ENCODE measurements around the gene PPP1R15A. TPM values are rescaled to one million over a fixed set of nuclear protein-coding genes. Genes with fewer than 3 reads are reported as not detected.
A peak's percentile ranks its signal among the peaks of the same experiment; 100 is the strongest.
"Not testable (repeated sequence)": the region's sequence is repeated elsewhere in the genome, so short reads cannot be mapped to it uniquely, and the experiment has no call there.

PPP1R15A gene
- total RNA-seq, 1 donor from 2014 or later = 106 TPM

GRCh38 chr19:48899781-48900476, 27.7 kb downstream of the PPP1R15A start, which contains the start of gene NUCB1:
TSS of gene NUCB1 (plus strand) at chr19:48900312. CDS start at chr19:48900797, 485 bp downstream.
- Mint-ChIP-seq H3K27ac (ENCODE audit: unreplicated experiment) (peak within 1 kb of the TSS; percentile 92), H3K4me1 (ENCODE audit: low read depth) (peaks cover 26% of the 10 kb centered on the region), H3K9me3 (ENCODE audit: low read depth) (no peaks in the 10 kb centered on the region), H3K27me3 (ENCODE audit: low read depth) (no peaks in the 10 kb centered on the region), H3K4me3 (ENCODE audit: unreplicated experiment) (peak within 1 kb of the TSS; percentile 92), H3K36me3 (ENCODE audit: low read depth) (peaks cover 9% of the 10 kb centered on the region)
- DNase-seq (ENCODE audit: low spot score) = peak; percentile 98
- TF ChIP-seq CTCF (IDR thresholded peaks at IDR 0.05) = peak; percentile 67

GRCh38 chr19:48900477-48901406, 28.5 kb downstream of the PPP1R15A start:
- no peak for TF ChIP-seq CTCF (IDR thresholded peaks at IDR 0.05)
- no peak for DNase-seq (ENCODE audit: low spot score)
- Mint-ChIP-seq H3K4me1 (ENCODE audit: low read depth) (peaks cover 26% of the 10 kb centered on the region), H3K4me3 (ENCODE audit: unreplicated experiment) (peak overlapping the region; percentile 92), H3K27ac (ENCODE audit: unreplicated experiment) (peak overlapping the region; percentile 92), H3K36me3 (ENCODE audit: low read depth) (peaks cover 14% of the 10 kb centered on the region), H3K27me3 (ENCODE audit: low read depth) (no peaks in the 10 kb centered on the region), H3K9me3 (ENCODE audit: low read depth) (no peaks in the 10 kb centered on the region)

DNA sequence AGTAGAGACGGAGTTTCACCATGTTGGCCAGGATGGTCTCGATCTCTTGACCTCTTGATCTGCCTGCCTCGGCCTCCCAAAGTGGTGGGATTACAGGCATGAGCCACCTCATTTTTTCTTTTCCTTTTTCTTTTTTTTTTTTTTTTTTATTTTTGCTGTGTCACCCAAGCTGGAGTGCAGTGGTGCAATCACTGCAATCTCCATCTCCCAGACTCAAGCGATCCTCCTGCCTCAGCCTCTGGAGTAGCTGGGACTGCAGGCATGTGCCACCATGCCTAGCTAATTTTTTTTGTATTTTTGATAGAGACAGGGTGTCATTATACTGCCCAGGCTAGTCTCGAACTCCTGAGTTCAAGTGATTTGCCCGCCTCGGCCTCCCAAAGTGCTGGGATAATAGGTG, 30.1 kb downstream of the PPP1R15A start:
- not testable (repeated sequence) for H3K4me3 Mint-ChIP-seq (ENCODE audit: unreplicated experiment); DNase-seq (ENCODE audit: low spot score); H3K9me3 Mint-ChIP-seq (ENCODE audit: low read depth); H3K27me3 Mint-ChIP-seq (ENCODE audit: low read depth); H3K27ac Mint-ChIP-seq (ENCODE audit: unreplicated experiment)
- H3K4me1 Mint-ChIP-seq (ENCODE audit: low read depth) = peaks cover 26% of the 10 kb centered on the region
- peaks cover 20% of the 10 kb centered on the region for H3K36me3 Mint-ChIP-seq (ENCODE audit: low read depth)

GRCh38 chr19:48903788-48904187, 31.6 kb downstream of the PPP1R15A start:
- H3K4me1 Mint-ChIP-seq (ENCODE audit: low read depth) = peaks cover 26% of the 10 kb centered on the region
- H3K27me3 Mint-ChIP-seq (ENCODE audit: low read depth); H3K4me3 Mint-ChIP-seq (ENCODE audit: unreplicated experiment); H3K9me3 Mint-ChIP-seq (ENCODE audit: low read depth); H3K27ac Mint-ChIP-seq (ENCODE audit: unreplicated experiment); DNase-seq (ENCODE audit: low spot score): not testable (repeated sequence)
- H3K36me3 Mint-ChIP-seq (ENCODE audit: low read depth) = peaks cover 25% of the 10 kb centered on the region

- Mint-ChIP-seq H3K4me1 (ENCODE audit: low read depth) (peaks cover 15% of the 10 kb centered on the region), H3K27me3 (ENCODE audit: low read depth) (no peaks in the 10 kb centered on the region), H3K4me3 (ENCODE audit: unreplicated experiment) (no peak overlapping the region), H3K9me3 (ENCODE audit: low read depth) (no peaks in the 10 kb centered on the region), H3K36me3 (ENCODE audit: low read depth) (peaks cover 28% of the 10 kb centered on the region), H3K27ac (ENCODE audit: unreplicated experiment) (no peak overlapping the region)
- DNase-seq (ENCODE audit: low spot score) = no peak
- TF ChIP-seq CTCF (IDR thresholded peaks at IDR 0.05) = no peak
Measured at GRCh38 chr19:48905664-48906063, 33.4 kb downstream of the PPP1R15A start.

DNA sequence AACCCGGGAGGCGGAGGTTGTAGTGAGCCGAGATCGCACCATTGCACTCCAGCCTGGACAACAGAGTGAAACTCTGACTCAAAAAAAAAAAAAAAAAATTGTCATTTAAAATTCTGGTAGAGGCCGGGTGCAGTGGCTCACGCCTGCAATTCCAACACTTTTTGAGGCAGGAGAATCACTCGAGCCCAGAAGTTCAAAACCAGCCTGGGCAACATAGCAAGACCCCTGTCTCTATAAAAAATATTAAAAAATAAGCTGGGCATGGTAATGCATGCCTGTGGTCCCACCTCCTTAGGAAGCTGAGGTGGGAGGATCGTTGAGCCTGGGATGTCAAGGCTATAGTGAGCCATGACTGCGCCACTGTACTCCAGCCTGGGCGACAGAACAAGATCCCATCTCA, 34.1 kb downstream of the PPP1R15A start:
- Mint-ChIP-seq H3K4me3 (ENCODE audit: unreplicated experiment) (no peak overlapping the region), H3K36me3 (ENCODE audit: low read depth) (peaks cover 33% of the 10 kb centered on the region), H3K27ac (ENCODE audit: unreplicated experiment) (no peak overlapping the region)

More for the DNA sequence above, 34.1 kb downstream of the PPP1R15A start:
- TF ChIP-seq CTCF (IDR thresholded peaks at IDR 0.05) = no peak
- peaks cover 9% of the 10 kb centered on the region for H3K4me1 Mint-ChIP-seq (ENCODE audit: low read depth)
- DNase-seq (ENCODE audit: low spot score) = no peak
- no peaks in the 10 kb centered on the region for H3K9me3 Mint-ChIP-seq (ENCODE audit: low read depth)
- H3K27me3 Mint-ChIP-seq (ENCODE audit: low read depth) = no peaks in the 10 kb centered on the region
